ENCODE measurements around the gene GTF2F2.
"Not testable (repeated sequence)": the region's sequence is repeated elsewhere in the genome, so short reads cannot be mapped to it uniquely, and the experiment has no call there.

The GTF2F2 gene

GRCh38 chr13:45244736-45245135 is 124.4 kb downstream of the GTF2F2 start:
- DNase-seq (ENCODE audit: low spot score): not testable (repeated sequence)

- DNase-seq (ENCODE audit: low spot score): peak; percentile 2
Observed at GRCh38 chr13:45249662-45250061, 129.4 kb downstream of the GTF2F2 start.

- DNase-seq (ENCODE audit: low spot score): no peak
Observed at GRCh38 chr13:45254396-45254795, 134.1 kb downstream of the GTF2F2 start.

- DNase-seq (ENCODE audit: low spot score): no peak
Observed at GRCh38 chr13:45255247-45255987, 135.1 kb downstream of the GTF2F2 start.

GRCh38 chr13:45256254-45256653 is 135.9 kb downstream of the GTF2F2 start:
- DNase-seq (ENCODE audit: low spot score): no peak

GRCh38 chr13:45257638-45258333 is 137.5 kb downstream of the GTF2F2 start:
- DNase-seq (ENCODE audit: low spot score): no peak

GRCh38 chr13:45258334-45258675 is 138.0 kb downstream of the GTF2F2 start:
- no peak for DNase-seq (ENCODE audit: low spot score)

GRCh38 chr13:45267215-45267614 is 146.9 kb downstream of the GTF2F2 start:
- DNase-seq (ENCODE audit: low spot score): no peak

GRCh38 chr13:45269204-45269603 is 148.9 kb downstream of the GTF2F2 start:
- no peak for DNase-seq (ENCODE audit: low spot score)

GRCh38 chr13:45276913-45277312 is 156.6 kb downstream of the GTF2F2 start:
- DNase-seq (ENCODE audit: low spot score): no peak

- no peak for DNase-seq (ENCODE audit: low spot score)
Observed at GRCh38 chr13:45278096-45278645, 157.9 kb downstream of the GTF2F2 start.

- DNase-seq (ENCODE audit: low spot score): no peak
Observed at GRCh38 chr13:45280011-45280410, 159.7 kb downstream of the GTF2F2 start.

- peak; percentile 21 for DNase-seq (ENCODE audit: low spot score)
Observed at GRCh38 chr13:45280751-45281634, 160.7 kb downstream of the GTF2F2 start.

- DNase-seq (ENCODE audit: low spot score): no peak
Observed at GRCh38 chr13:45282994-45283393, 162.7 kb downstream of the GTF2F2 start.

GRCh38 chr13:45289936-45290563 is 169.7 kb downstream of the GTF2F2 start:
- DNase-seq (ENCODE audit: low spot score): no peak

- no peak for DNase-seq (ENCODE audit: low spot score)
Observed at GRCh38 chr13:45292176-45292575, 171.9 kb downstream of the GTF2F2 start.

- DNase-seq (ENCODE audit: low spot score): no peak
Observed at GRCh38 chr13:45295536-45295935, 175.2 kb downstream of the GTF2F2 start.

- no peak for DNase-seq (ENCODE audit: low spot score)
Observed at GRCh38 chr13:45296259-45296658, 175.9 kb downstream of the GTF2F2 start.

GRCh38 chr13:45297456-45298205 is 177.3 kb downstream of the GTF2F2 start:
- no peak for DNase-seq (ENCODE audit: low spot score)

- DNase-seq (ENCODE audit: low spot score): no peak
Observed at GRCh38 chr13:45298206-45298505, 177.8 kb downstream of the GTF2F2 start.

GRCh38 chr13:45298550-45298949 is 178.2 kb downstream of the GTF2F2 start:
- not testable (repeated sequence) for DNase-seq (ENCODE audit: low spot score)
